ENCODE results near the gene ASCC3. TPM values are rescaled to one million over a fixed set of nuclear protein-coding genes. Genes with fewer than 3 reads are reported as not detected.

ASCC3 gene
- total and polyA plus RNA-seq, 2 experiments from 2014 or later: 92.9 to 129 TPM

DNA sequence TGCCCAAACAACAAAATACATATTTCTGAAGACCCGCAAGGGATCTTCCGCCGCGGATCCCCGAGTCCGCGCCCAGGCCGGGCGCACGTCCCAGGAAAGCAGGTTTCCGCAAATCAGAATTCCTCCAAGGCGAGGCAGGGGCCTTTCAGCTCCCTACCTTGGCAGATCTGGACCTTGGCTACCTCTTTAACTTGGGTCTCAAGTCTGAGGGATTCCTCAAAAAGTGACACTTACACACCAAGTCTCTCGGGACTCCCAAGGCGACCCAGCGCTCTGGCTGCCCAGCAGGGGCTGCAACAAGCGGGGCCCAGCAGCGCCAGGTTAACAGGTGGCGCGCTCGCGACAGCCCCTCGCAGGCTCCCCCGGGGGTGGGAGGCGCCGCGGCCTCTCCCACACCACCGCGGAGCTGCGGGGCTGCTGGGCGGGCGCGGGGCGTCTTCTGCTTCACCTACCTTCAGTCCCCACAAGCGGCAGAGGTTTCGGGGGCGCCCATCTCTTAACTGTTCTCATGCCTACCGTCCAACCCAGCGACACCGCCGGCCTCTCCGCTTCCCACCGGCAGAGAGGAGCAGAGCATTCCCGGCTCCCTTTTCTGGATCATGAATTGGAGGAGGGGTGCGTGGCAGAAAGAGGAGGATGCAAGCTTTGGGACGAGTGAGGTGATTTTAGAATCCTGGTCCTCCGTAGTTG lies 416.8 kb downstream of the ASCC3 start:
- Histone ChIP-seq H3K27me3 (ENCODE audit: insufficient read depth) (peaks cover 100% of the 10 kb centered on the region), H3K4me2 (peak overlapping the region; percentile 82), H3K4me1 (ENCODE audit: insufficient read depth) (peaks cover 67% of the 10 kb centered on the region), H4K20me1 (replicated peaks; ENCODE audit: insufficient read depth) (peaks cover 58% of the 10 kb centered on the region), H2AFZ (no peak overlapping the region), H3F3A (replicated peaks; ENCODE audit: low read depth) (peaks cover 40% of the 10 kb centered on the region), H3K4me3 (peak overlapping the region; percentile 63), H3K27ac (ENCODE audit: low read depth) (no peak overlapping the region), H3K36me3 (ENCODE audit: insufficient read depth) (no peaks in the 10 kb centered on the region), H3K9me2 (ENCODE audit: insufficient read depth) (no peaks in the 10 kb centered on the region), H3K79me2 (replicated peaks; ENCODE audit: insufficient read depth) (no peaks in the 10 kb centered on the region)
- peak; percentile 44 for DNase-seq (ENCODE audit: low spot score)
- Mint-ChIP-seq H3K4me3 (peak overlapping the region; percentile 74), H3K9me3 (no peaks in the 10 kb centered on the region; the same call in 2 of the 3 replicates), H3K27me3 (ENCODE audit: insufficient read depth, low read depth, poor library complexity) (peaks cover 89% of the 10 kb centered on the region), H3K27ac (no peak overlapping the region), H3K36me3 (ENCODE audit: low read depth) (peaks cover 2% of the 10 kb centered on the region; the same call in 1 of the 3 replicates), H3K4me1 (peaks cover 61% of the 10 kb centered on the region)
- TF ChIP-seq EZH2phosphoT487 (IDR thresholded peaks at IDR 0.05; ENCODE audit: unreplicated experiment) (peak; percentile 80), ZNF114 (CRISPR knock-in tag; IDR thresholded peaks at IDR 0.05) (no peak), EZH2 (IDR thresholded peaks at IDR 0.05; ENCODE audit: low read depth, unreplicated experiment) (peak; percentile 77)
- peak; percentile 5 for ATAC-seq

DNA sequence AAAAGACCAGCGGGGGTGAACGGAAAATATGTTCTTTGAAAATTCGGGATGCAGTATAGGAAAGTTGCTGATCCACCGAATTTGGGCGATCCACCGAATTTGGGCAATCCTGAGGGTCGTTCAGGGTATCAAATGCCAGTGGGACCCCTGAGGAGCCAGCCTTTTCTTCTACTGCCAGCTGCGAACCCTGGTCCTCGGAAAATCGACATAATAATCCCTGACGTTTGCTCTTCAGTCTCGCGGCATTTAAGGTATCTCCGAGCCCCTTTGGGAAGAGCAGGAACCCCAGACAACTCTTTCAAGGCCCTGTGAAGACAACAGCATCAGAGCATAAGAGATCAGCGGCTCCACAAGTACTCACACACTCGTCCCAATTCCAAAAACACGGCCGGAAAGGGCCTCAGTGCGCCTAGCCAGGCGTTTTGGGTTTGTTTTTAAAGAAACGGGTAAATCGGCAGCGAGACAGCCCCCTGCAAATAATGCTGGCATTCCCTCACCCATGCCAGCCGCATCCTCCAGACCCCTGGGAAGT lies 417.4 kb downstream of the ASCC3 start:
- Mint-ChIP-seq H3K27me3 (ENCODE audit: insufficient read depth, low read depth, poor library complexity) (peaks cover 83% of the 10 kb centered on the region), H3K4me1 (peaks cover 67% of the 10 kb centered on the region), H3K4me3 (peak overlapping the region; percentile 70), H3K9me3 (no peaks in the 10 kb centered on the region; the same call in 2 of the 3 replicates), H3K27ac (no peak overlapping the region), H3K36me3 (ENCODE audit: low read depth) (peaks cover 2% of the 10 kb centered on the region; the same call in 1 of the 3 replicates)
- H4K20me1 ChIP-seq (replicated peaks; ENCODE audit: insufficient read depth): peaks cover 57% of the 10 kb centered on the region
- H3K27ac ChIP-seq (ENCODE audit: low read depth): no peak overlapping the region
- peaks cover 36% of the 10 kb centered on the region for H3F3A ChIP-seq (replicated peaks; ENCODE audit: low read depth)
- ATAC-seq (no peak), DNase-seq (ENCODE audit: low spot score) (peak; percentile 65)
- TF ChIP-seq, protein P1, sequence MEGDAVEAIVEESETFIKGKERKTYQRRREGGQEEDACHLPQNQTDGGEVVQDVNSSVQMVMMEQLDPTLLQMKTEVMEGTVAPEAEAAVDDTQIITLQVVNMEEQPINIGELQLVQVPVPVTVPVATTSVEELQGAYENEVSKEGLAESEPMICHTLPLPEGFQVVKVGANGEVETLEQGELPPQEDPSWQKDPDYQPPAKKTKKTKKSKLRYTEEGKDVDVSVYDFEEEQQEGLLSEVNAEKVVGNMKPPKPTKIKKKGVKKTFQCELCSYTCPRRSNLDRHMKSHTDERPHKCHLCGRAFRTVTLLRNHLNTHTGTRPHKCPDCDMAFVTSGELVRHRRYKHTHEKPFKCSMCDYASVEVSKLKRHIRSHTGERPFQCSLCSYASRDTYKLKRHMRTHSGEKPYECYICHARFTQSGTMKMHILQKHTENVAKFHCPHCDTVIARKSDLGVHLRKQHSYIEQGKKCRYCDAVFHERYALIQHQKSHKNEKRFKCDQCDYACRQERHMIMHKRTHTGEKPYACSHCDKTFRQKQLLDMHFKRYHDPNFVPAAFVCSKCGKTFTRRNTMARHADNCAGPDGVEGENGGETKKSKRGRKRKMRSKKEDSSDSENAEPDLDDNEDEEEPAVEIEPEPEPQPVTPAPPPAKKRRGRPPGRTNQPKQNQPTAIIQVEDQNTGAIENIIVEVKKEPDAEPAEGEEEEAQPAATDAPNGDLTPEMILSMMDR (conservative IDR thresholded peaks at IDR 0.05; ENCODE audit: low read depth in 2 of 2): no peak
- TF ChIP-seq EZH2 (IDR thresholded peaks at IDR 0.05; ENCODE audit: low read depth, unreplicated experiment): peak; percentile 62
- no peaks in the 10 kb centered on the region for H3K79me2 ChIP-seq (replicated peaks; ENCODE audit: insufficient read depth)
- peaks cover 100% of the 10 kb centered on the region for H3K27me3 ChIP-seq (ENCODE audit: insufficient read depth)
- H3K4me1 ChIP-seq (ENCODE audit: insufficient read depth): peaks cover 68% of the 10 kb centered on the region
- H3K4me3 ChIP-seq: peak overlapping the region; percentile 63
- H3K4me2 ChIP-seq: peak overlapping the region; percentile 82
- H2AFZ ChIP-seq: no peak overlapping the region
- H3K9me2 ChIP-seq (ENCODE audit: insufficient read depth): no peaks in the 10 kb centered on the region
- no peaks in the 10 kb centered on the region for H3K36me3 ChIP-seq (ENCODE audit: insufficient read depth)

Data from GM23338 (cell line).